Transverse colon (tissue), 4 donors: ENCODE data around the gene XRCC6. TPM values are rescaled to one million over a fixed set of nuclear protein-coding genes. Genes with fewer than 3 reads are reported as not detected.

Experiments
- DNase-seq: peaks from one replicate; pipeline ENCODE4 v3.0.0-alpha.2; 2019
- H3K27ac ChIP-seq, 4 donors: fragments of 200-600 bp; sonication (generic); 2 replicates each; pipeline ENCODE4 v1.5.1; 2016 to 2018; ENCODE audit warnings: inconsistent platforms in 4 of 4
- H3K27me3 ChIP-seq: fragments of 200-600 bp; sonication (generic); 2 replicates; pipeline ENCODE4 v1.5.1; 2017; ENCODE audit warnings: inconsistent platforms
- H3K36me3 ChIP-seq, 4 donors: fragments of 200-600 bp; sonication (generic); 2 replicates each; pipeline ENCODE4 v1.5.1; 2017 to 2019; ENCODE audit warnings: inconsistent platforms in 4 of 4
- H3K4me1 ChIP-seq, 4 donors: fragments of 200-600 bp; sonication (generic); 2 replicates each; pipeline ENCODE4 v1.5.1; 2017 to 2020; ENCODE audit warnings: inconsistent platforms in 4 of 4
- H3K4me3 ChIP-seq, 4 donors: fragments of 200-600 bp; sonication (generic); 1 replicate in 1 of 4; 2 replicates in 3 of 4; pipeline versions ENCODE4 v1.5.1 to v1.6.1; 2017 to 2019; ENCODE audit warnings: inconsistent platforms in 4 of 4
- H3K9me3 ChIP-seq, 2 donors: fragments of 200-600 bp; sonication (generic); 2 replicates each; pipeline ENCODE4 v1.5.1; 2017 to 2019; ENCODE audit warnings: inconsistent platforms in 2 of 2
- EP300 ChIP-seq: sonication (generic); formaldehyde crosslinking; IDR thresholded peaks from one replicate; pipeline ENCODE4 v1.6.1; 2017; ENCODE audit warnings: antibody characterized with exemption, low read depth
- POLR2A ChIP-seq: fragments of 450-650 bp; IDR thresholded peaks from one replicate; pipeline ENCODE4 v1.6.1; 2016; ENCODE audit warnings: antibody characterized with exemption, mild to moderate bottlenecking, moderate library complexity
- POLR2AphosphoS5 ChIP-seq, 3 donors: sonication (generic); formaldehyde crosslinking; IDR thresholded peaks; one replicate each; pipeline ENCODE4 v1.6.1; 2016; ENCODE audit warnings: antibody characterized with exemption in 3 of 3
- WGBS, 2 donors: methylation state at CpG; one replicate each; pipeline ENCODE4 v1.1.5; 2018; ENCODE audit warnings: low coverage in 1 of 2; 5-methylcytosine and 5-hydroxymethylcytosine counted together
- in situ Hi-C, 4 donors: fragments of 200-750 bp; cut with MboI; loops; one replicate each; pipeline versions ENCODE4 v1.15.0 to v1.15.1; 2017; ENCODE audit warnings: low sequenced_read_pairs in 3 of 4, low pct_ligation_motif_present in 1 of 4, low pct_unique_long_range_greater_than_20kb in 1 of 4
- intact Hi-C: fragments of 100-400 bp; cut with DNase I; formaldehyde crosslinking; loops from one replicate; pipeline ENCODE4 v1.15.1; 2023; ENCODE audit warnings: low total_unique reads
- small RNA-seq, 4 donors: library from RNA; depleted of rRNA; stranded (forward); fragments of <200 nt; gene quantifications; one replicate each; pipeline ENCODE3, GENCODE V24; 2016
- total RNA-seq, 4 donors: library from RNA; depleted of rRNA; stranded (reverse); fragments of >200 nt; gene quantifications; one replicate each; pipeline ENCODE4 v1.1.0, GENCODE V29; 2016
- TF ChIP-seq, protein P1 (sequence below), 5 experiments: fragments of 200-600 bp in 3 of 5; fragments of 450-650 bp in 2 of 5; sonication (generic) in 3 of 5; IDR thresholded peaks; 1 replicate in 2 of 5; 2 replicates in 3 of 5; pipeline ENCODE4 v1.5.1; 2016 to 2017; ENCODE audit warnings: antibody characterized with exemption in 5 of 5, inconsistent platforms in 3 of 5, mild to moderate bottlenecking in 2 of 5, moderate library complexity in 1 of 5

Gene XRCC6
- total RNA-seq, 4 donors from 2014 or later, result 56.5 to 145 (median 126) TPM

DNA sequence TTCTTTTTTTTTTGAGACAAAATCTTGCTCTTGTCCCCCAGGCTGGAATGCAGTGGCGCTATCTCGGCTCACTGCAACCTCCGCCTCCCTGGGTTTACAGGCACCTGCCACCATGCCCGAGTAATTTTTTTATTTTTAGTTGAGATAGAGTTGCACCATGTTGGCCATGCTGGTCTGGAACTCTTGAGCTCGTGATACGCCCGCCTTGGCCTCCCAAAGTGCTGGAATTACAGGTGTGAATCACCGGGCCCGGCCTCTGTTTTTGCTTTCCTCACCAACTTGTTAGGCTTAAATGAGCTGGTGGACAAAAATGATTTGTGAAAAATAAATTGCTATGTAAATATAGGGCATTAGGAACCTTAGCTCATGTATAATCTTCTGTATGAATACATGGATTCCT lies 81.7 kb downstream of the XRCC6 start:
- no peaks in the 10 kb centered on the region for H3K27me3 ChIP-seq
- 95% methylated on average over 9 of the region's 9 CpGs; no CpG with 5 or more reads in 1 of the 2 donors for WGBS, 2 donors

DNA sequence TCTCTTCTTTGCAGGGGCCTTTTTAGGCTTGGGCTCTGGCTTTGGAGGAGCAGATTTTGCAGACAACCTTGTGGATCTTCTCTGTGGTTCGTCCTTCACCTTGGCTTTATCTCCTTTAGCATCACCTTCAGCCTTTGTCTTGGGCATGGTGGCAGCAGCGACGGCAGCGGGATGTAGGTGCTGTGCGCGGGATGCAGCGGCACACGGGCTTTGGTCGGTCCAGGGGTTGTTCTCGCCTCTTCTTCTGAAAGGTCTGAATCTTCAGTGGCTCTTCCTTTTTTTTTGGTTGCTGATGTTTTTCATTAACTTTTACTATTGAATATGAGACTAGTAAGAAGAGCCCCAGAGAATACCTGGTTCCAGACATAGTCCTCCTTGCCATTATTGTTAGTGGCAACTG lies 88.2 kb downstream of the XRCC6 start:
- no peak for DNase-seq
- in situ Hi-C loops, result no loop called here
- no peaks in the 10 kb centered on the region for H3K9me3 ChIP-seq
- WGBS, 2 donors, result 92 to 98% methylated on average over 9 to 10 of the region's 10 CpGs
- no peaks in the 10 kb centered on the region for H3K36me3 ChIP-seq
- no peaks in the 10 kb centered on the region for H3K4me1 ChIP-seq
- H3K27ac ChIP-seq, result no peak overlapping the region
- no peaks in the 10 kb centered on the region for H3K27me3 ChIP-seq
- TF ChIP-seq POLR2A (no peak), POLR2AphosphoS5 (IDR thresholded peaks at IDR 0.05) (no peak), EP300 (no peak)
- TF ChIP-seq, protein P1, sequence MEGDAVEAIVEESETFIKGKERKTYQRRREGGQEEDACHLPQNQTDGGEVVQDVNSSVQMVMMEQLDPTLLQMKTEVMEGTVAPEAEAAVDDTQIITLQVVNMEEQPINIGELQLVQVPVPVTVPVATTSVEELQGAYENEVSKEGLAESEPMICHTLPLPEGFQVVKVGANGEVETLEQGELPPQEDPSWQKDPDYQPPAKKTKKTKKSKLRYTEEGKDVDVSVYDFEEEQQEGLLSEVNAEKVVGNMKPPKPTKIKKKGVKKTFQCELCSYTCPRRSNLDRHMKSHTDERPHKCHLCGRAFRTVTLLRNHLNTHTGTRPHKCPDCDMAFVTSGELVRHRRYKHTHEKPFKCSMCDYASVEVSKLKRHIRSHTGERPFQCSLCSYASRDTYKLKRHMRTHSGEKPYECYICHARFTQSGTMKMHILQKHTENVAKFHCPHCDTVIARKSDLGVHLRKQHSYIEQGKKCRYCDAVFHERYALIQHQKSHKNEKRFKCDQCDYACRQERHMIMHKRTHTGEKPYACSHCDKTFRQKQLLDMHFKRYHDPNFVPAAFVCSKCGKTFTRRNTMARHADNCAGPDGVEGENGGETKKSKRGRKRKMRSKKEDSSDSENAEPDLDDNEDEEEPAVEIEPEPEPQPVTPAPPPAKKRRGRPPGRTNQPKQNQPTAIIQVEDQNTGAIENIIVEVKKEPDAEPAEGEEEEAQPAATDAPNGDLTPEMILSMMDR (IDR thresholded peaks at IDR 0.05), result no peak
- intact Hi-C loops, result no loop called here
- H3K4me3 ChIP-seq, result no peak overlapping the region

More for the DNA sequence above, 81.7 kb downstream of the XRCC6 start:
- TF ChIP-seq EP300, result no peak
- TF ChIP-seq, protein P1 (IDR thresholded peaks at IDR 0.05), result no peak
- TF ChIP-seq POLR2A, result no peak
- TF ChIP-seq POLR2AphosphoS5 (IDR thresholded peaks at IDR 0.05), result no peak
- intact Hi-C loops (no loop called here), in situ Hi-C loops (no loop called here)
- Histone ChIP-seq H3K9me3 (no peaks in the 10 kb centered on the region), H3K36me3 (no peaks in the 10 kb centered on the region), H3K4me1 (peaks cover 0 to 8% (median 4%) of the 10 kb centered on the region in 4 donors), H3K4me3 (no peak overlapping the region), H3K27ac (no peak overlapping the region)
- DNase-seq, result no peak

DNA sequence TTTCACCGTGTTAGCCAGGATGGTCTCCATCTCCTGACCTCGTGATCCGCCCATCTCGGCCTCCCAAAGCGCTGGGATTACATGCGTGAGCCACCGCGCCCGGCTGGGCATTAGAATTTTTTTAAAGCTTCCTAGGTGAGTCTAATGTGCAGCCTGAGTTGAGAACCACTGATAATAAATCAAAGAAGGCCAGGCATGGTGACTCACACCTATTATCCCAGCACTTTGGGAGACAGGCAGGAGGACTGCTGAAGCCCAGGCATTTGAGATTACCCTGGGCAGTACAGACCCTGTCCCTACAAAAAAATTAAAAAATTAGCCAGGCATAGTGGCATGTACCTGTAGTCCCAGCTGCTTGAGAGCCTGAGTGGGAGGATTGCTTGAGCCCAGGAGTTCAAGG lies 91.9 kb downstream of the XRCC6 start:
- H3K36me3 ChIP-seq, result no peaks in the 10 kb centered on the region
- no peak for DNase-seq
- intact Hi-C loops (no loop called here), in situ Hi-C loops (no loop called here)
- no peak overlapping the region for H3K27ac ChIP-seq
- H3K9me3 ChIP-seq, result no peaks in the 10 kb centered on the region
- WGBS, 2 donors, result 94 to 97% methylated on average over 9 of the region's 9 CpGs
- TF ChIP-seq POLR2A (no peak), POLR2AphosphoS5 (IDR thresholded peaks at IDR 0.05) (no peak), EP300 (no peak)
- TF ChIP-seq, protein P1 (IDR thresholded peaks at IDR 0.05), result no peak
- H3K4me3 ChIP-seq, result no peak overlapping the region
- H3K27me3 ChIP-seq, result no peaks in the 10 kb centered on the region
- no peaks in the 10 kb centered on the region for H3K4me1 ChIP-seq

Small RNA genes lying within 50 kb of the gene (small RNA-seq; reads per million reads assigned to genes)
- gene HMGN2P10 (0 reads per million in 4 donors), gene RF00019 (0 reads per million in 4 donors), gene RNU6-476P (0 reads per million in 4 donors)

Other genes starting within 250 kb of the XRCC6 start
- 10 to 100 TPM; 22.9 to 47.9 (median 34.0) TPM for gene TEF, start 239.4 kb upstream of the XRCC6 start, total RNA-seq
- 10 to 100 TPM; 22.7 to 64.0 (median 49.7) TPM for gene TOB2, start 174.5 kb upstream of the XRCC6 start, total RNA-seq
- 10 to 100 TPM in 3 of 4 donors, 1 to 10 TPM in 1; 3.0 to 33.9 (median 25.0) TPM for gene PHF5A, start 152.6 kb upstream of the XRCC6 start, total RNA-seq
- gene ACO2, start 152.2 kb upstream of the XRCC6 start, total RNA-seq, result 100 to 1,000 TPM; 164 to 351 (median 255) TPM
- 1 to 10 TPM; 5.6 to 8.4 (median 7.0) TPM for gene POLR3H, start 76.8 kb upstream of the XRCC6 start, total RNA-seq
- 1 to 10 TPM; 1.2 to 7.1 (median 2.8) TPM for gene CSDC2, start 60.3 kb upstream of the XRCC6 start, total RNA-seq
- gene PMM1, start 31.5 kb upstream of the XRCC6 start, total RNA-seq, result 100 to 1,000 TPM; 104 to 262 (median 128) TPM
- gene DESI1, start 252 bp upstream of the XRCC6 start, total RNA-seq, result 10 to 100 TPM; 13.5 to 27.6 (median 16.8) TPM
- 10 to 100 TPM; 32.9 to 89.4 (median 58.9) TPM for gene SNU13, start 67.6 kb downstream of the XRCC6 start, total RNA-seq
- gene MEI1, start 78.2 kb downstream of the XRCC6 start, total RNA-seq, result 10 to 100 TPM in 1 of 4 donors, 1 to 10 TPM in 1, not detected in 2; 1.1 to 20.5 TPM
- 1 to 10 TPM in 2 of 4 donors, not detected in 2; 5.9 to 9.8 TPM for gene CCDC134, start 179.4 kb downstream of the XRCC6 start, total RNA-seq
- 100 to 1,000 TPM; 156 to 252 (median 166) TPM for gene SREBF2, start 211.8 kb downstream of the XRCC6 start, total RNA-seq